Dermis microvascular lymphatic vessel endothelial cell (primary cell): ENCODE results near the gene OSBPL8. TPM values are rescaled to one million over a fixed set of nuclear protein-coding genes. Genes with fewer than 3 reads are reported as not detected.
A peak's percentile ranks its signal among the peaks of the same experiment; 100 is the strongest.

Experiments used
- DNase-seq, 2 donors: peaks; one replicate each; pipeline versions ENCODE4 v3.0.0 to v3.0.0-alpha.2; 2010; ENCODE audit warnings: low read depth in 2 of 2
- total RNA-seq: library from RNA; depleted of rRNA; stranded (reverse); fragments of >200 nt; gene quantifications from 2 replicates; pipeline ENCODE4 v1.2.1, GENCODE V29; 2014

Gene OSBPL8
- total RNA-seq, 1 donor from 2014 or later, result 26.8 TPM

- no peak for DNase-seq
Observed at GRCh38 chr12:76555797-76556196, 3.8 kb downstream of the OSBPL8 start.

GRCh38 chr12:76555231-76555767 is 4.3 kb downstream of the OSBPL8 start:
- no peak for DNase-seq

DNA sequence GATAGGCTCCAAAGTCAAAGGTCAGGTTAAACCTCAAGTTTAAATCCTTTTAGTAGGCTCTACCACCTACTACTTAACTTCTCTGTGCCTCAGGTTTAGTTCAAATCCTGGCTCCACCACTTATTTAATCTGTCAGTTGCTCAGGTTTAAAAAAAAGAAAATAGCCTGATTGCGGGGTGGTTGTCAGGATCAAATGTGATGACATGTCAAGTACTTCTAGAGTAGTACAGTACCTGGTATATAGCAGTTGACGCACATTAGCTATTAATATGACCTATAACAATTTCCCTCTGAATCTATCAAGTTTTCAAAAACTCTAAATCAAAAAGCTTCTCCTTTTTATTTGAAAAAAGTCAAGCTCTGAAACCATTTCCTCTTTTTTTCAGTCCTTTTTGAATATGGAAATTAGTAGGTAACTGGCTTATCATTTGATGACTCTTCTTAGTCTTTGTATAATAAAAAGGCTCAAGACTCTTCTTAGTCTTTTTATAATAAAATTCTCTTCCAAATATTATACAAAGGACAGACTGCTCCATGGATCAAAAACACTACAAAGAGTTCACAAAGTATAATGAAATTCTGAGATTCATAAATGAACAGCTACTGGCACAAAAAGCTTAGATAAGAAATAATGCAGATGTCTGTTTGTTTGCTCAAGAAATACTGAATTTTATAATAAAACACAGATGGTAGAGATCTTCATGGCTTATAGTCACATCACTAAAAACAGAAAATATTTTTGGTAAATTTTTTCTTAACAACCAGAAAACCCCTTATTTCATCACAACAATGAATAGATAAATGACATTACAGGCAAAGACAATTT is 5.0 kb downstream of the OSBPL8 start:
- no peak for DNase-seq

- DNase-seq, result no peak
Observed at GRCh38 chr12:76552343-76552938, 7.1 kb downstream of the OSBPL8 start.

DNA sequence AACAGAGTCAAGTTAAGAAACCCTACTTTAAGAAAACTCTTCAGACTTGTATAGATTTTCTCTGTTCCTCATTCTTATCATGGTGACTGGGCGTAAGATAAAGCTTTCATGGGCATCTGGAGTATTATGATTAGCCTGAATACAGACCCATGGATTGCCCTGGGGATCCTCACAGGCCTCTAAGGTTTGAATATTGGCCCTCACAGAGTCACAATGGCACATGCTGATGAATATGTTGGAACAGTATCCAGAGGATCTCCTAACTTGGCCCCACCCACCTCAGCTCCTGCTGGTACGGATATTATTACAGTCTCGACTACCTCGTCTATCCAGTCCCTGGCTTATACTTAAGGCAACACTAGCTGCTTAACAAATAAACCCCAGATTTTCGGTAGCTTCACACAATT is 8.1 kb downstream of the OSBPL8 start:
- no peak for DNase-seq

DNA sequence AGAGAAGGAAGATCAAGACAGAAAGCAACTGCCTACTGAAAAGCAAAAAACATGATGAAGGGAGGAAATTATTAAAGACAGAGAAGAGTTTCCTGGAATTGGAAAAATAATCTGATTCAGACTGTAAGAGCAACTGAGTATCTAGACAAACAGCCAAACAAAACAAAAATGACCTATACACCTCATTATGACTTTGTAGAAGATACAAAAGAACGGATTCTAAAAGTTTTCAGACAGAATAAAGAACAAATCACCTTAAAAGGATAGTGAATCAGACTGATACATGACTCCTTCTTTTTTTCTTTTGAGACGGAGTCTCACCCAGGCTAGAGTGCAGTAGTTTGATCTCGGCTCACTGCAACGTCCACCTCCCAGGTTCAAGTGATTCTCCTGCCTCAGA is 10.4 kb downstream of the OSBPL8 start:
- peak in 1 of 2 donors; percentile 47 for DNase-seq

GRCh38 chr12:76548222-76548837 is 11.2 kb downstream of the OSBPL8 start:
- no peak for DNase-seq

DNA sequence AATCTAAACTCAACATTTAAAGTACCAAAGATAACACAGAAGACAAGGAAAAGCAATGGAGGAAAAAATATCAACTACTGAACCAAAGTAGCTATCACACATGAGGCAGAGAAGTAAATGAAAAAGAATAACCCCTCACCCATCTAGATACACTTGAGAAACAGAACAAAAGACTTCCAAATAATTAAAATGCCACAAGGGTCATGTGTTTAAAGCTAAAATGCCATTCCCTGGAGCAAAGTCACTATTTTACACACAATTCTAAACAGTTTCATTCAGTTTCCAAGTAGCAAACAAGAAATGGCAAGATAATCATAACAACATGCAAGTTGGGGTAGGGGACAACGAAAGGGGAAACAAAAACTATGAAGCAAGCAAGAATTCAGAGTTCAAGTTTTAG is 12.0 kb downstream of the OSBPL8 start:
- no peak for DNase-seq

DNA sequence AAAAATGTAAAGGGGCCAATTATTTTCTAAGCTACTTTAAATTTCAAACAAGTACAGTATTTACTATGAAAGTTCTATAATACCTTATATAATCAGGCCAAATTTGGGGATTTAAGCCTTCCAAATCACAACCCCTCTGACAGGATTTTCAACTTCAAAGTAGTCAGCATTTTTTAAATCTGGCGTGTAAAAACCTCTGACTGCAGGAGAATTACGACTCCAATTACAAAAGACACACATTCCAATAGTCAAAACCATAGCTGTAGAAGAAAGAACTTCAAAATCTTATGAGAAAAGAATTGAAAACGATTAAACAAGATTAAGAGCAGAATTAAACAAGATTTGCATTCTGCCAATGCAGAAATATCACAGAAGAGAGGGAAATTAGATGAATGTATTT is 12.7 kb downstream of the OSBPL8 start:
- no peak for DNase-seq

DNA sequence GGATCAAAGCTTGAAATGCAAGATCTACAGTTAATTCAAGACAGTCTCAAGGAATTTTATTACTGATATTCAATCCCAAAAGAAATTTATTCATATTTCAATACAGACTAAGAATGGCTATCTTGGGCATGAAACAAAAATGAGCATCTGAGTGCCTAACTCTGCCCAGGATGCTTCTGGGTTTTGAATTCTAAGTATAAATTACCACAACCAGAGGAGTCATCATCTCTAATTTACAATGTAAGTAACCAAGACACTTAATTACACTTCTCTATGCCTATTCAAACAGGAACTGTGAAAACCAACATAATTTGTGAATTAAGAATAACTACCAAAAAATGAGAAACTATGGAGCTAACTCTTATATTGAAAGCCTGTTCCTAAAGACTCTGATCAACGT is 14.1 kb downstream of the OSBPL8 start:
- no peak for DNase-seq

DNA sequence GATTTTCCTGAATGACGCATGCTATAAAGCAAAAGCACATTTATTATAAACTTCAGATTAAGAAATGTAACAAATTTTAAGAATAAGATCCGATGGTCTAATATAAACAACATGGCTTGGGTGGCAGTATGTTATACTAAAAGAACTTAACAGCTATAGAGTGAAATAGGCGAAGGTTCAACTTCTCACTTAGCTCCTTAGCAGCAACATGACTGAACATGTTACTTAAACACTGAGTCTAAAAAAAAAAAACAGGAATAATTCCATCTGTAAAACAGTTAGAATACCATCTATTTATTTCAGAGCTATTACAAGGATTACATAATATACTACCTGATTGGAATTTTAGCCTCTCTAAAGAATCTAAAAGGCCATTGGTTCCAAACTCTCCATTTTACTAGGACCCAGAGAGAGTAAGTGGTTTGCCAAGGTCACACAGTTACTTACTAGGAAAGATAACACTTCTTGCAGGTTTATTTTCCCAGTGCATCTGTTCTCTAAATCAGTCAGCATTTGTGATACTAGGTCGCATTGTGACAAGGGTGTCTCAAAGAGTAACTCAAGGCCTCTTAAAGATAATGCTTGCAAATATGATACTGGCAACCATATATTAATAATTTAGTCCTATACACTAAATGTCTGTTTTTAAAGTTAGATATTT is 14.8 kb downstream of the OSBPL8 start:
- no peak for DNase-seq

DNA sequence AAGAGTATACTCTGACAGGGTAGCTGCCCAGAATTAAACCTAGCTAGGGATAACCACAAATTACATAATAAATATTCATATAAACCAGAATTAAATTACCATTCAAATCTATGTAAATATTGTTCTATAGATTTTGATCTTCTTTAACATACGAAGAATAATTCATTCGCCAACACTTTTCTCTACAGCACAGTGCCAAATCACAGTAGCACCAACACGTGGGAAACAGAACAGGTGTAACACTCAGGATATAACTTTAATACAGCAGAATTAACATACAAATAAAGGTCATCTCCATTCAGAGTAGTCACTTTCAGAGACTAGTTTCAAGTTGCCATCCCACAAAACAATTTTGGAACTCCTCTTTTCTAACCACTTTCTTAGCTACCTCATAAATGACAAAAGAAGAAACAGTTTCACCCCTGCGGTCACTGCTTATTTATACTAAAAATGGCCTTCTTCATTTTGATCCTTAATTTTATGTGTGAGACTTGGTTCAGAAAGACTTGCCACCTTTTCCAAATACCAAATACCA is 15.7 kb downstream of the OSBPL8 start:
- DNase-seq, result no peak

DNA sequence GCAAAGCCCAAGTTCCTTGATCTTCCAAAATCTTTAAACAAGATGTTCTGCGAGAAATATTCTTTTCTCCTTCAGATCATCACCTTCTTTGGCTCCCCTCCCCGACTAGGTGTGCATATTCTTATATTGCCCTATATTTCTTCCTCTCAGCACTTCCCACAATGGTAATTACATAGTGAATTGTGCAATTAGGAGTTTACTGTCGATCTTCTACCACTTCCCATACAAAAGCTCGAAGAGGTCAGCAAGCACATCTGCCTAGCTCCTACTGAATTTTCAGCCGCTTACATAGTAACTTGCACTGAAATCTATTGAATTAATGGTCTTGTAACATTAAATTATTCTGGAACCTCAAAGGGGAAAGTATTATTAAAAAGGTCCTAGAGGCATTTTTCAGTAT is 16.7 kb downstream of the OSBPL8 start:
- DNase-seq, result no peak

- no peak for DNase-seq
Observed at GRCh38 chr12:76539727-76540126, 19.8 kb downstream of the OSBPL8 start.

DNA sequence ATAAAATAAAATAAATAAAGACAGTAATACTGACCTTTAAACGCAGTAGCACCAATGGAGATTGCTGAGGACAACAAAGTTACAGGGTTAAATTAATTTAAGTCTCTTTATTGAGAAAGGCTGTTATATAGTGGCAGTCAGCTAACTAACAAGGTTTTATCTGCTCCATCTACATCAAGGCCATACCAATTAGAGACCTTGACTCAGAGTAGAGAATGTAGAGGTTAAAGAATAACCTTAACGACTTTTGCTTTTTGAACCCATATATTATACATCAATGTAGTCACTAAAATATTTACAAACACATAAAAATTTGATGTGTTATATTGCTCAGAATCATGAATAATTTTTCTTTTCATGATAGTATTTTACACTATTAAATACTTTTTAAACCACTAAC is 21.6 kb downstream of the OSBPL8 start:
- no peak for DNase-seq

DNA sequence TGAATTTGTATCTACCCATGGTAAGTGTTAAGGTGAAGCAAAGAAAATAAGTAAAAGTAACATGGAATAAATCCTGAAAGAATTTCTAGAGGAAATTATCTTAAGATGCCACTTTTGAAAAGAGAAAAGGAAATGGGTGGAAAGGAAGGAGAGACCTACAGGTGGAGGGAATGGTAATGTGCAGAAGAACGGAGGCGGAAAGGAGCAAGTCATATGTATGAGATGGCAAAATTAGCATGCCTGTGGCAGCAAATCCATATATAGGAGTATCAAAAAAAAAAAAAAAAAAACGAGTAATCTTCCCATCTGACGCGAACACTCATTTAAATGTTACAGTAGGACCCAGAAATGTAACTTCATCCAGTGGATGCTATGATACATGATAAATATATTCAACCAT is 23.0 kb downstream of the OSBPL8 start:
- no peak for DNase-seq

DNA sequence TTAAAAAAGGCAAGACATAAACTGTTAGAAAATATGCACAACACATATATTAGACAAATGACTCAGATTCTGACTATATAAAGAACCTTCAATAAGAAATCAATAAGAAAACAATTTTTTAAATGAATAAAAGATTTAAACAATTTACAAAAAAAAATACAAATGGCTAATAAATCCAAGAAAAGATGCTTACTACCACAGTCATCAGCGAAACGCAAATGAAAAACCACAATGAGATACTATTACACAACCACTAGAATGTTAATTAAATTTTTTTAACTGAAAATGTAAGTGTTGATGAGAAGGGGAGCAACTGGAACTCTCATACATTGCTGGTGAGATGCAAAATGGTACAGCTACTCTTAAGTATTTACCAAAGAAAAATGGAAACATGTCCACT is 24.4 kb downstream of the OSBPL8 start:
- DNase-seq, result no peak

DNA sequence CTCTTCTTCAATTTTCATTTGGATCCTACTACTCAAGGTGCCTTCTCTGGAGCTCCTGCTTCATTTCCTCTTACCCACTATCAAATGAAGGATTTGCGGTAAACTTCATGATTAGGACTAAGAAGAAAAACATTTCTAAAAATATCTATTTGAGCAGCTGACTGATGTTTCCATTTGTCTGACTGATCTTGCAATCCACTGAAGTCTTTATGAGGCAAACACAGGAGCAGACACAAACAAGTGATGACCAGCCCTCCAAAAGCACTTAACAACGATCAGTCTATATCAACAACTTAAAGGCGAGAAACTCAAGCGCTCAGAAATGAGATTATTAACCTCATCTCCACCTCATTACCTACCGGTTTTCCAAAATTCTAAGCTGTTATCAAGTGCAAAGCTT is 26.2 kb downstream of the OSBPL8 start:
- DNase-seq, result no peak

DNA sequence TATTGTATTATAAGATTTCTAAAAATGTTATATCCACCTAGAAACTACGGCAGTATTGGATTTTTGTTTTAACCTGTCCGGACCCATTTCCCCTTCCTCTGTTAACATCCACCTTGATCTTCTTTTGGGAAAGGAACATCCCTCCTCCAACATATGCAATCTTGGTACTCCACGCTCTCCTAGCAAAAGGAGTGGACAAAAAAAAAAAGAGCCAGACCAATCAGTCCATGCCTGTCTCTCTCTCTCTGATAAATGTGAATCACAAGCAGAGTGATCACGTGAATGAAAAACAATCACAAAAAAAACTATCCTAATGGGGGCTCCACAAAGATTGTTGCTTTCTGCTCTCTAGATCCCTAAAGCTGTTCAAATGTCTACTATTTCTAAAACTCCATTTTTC is 27.1 kb downstream of the OSBPL8 start:
- no peak for DNase-seq

DNA sequence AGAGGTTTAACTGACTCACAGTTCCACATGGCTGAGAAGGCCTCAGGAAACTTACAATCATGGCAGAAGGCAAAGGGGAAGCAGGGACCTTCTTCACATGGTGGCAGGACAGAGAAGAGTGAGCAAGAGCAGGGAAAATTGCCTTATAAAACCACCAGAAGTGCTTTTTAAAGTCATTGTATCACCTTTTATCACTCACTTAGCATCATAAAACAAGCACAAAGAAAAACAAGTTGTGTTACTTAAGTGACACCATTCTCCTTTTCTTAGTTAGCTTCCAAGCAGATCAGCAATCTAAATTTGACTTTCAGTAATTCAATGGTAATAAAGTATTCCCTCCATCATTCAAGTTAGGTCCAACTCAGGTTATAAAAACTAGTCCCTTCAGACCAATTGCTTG is 28.5 kb downstream of the OSBPL8 start:
- no peak for DNase-seq

DNA sequence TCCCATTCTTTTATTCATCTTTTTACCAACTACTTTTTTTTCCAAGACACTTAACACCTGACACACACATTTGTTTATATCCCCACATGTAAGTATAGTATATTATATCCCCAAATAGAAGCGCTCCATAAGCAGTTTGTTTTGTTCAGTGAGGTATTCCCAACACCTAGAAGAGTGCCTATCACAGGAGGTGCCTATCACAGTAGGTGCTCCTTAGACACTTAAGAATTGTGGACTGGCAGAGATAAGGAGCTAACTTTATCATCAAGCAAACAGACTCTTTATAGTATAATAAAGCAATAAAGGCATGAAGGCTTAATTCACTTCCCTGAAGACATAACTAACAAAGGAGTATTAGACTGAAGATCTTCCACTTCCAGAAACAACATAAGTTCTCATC is 29.1 kb downstream of the OSBPL8 start:
- no peak for DNase-seq
